Activated T-helper 9 cell treated with anti-CD3 and anti-CD28 coated beads, Interleukin-2, amount 50 U/mL, for 16 hours (primary cell): Measurements from ENCODE around the gene TERC.
"Not testable (repeated sequence)": the region's sequence is repeated elsewhere in the genome, so short reads cannot be mapped to it uniquely, and the experiment has no call there.

Source experiments
- DNase-seq: peaks from one replicate; pipeline ENCODE4 v3.0.0-alpha.2; 2020; ENCODE audit warnings: low read depth

Gene TERC

GRCh38 chr3:169771497-169772304, 6.8 kb upstream of the TERC start:
- DNase-seq = no peak

DNA sequence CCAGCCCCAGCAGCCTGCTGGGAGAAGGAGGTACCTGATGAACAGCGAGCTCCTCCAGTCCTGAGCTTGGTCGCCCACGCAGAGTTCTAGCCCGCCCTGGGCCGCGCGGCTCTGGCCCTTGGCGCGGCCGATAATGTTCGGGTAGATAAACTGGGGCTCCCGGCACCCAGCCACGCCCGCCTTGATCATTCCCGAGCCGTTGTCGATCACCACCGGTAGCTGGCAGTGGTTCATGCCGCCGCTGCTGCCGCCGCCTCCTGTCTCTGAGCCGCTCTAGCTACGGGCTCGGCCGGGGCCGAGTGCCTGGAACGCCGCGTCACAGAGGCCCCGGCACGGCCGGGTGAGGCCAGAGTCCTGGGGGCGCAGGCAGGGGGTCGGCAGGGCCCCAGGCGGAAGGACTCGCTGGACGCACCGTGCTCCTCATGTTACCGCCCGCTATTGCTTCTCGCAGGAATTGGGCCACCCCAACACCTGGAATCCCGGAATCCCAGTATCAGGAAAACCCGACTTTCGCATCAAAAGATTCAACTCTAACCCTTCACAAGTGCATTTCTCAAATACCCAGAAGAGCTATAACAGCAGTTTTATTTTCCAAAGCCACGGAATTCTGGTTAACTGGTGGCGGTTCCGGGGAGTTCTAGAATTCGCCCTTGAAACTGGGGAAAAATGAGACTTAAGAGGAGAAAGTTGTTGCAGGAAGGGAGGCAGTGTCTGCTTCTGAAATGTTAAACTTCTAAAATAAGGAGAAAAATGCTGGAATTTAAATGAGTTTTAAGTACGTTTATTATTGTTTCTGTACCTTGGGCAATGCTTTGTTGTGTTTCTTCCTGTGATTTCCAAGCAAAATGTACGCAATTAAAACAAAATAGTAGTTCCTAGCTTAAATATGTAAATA, 4.7 kb upstream of the TERC start, which contains the start of gene ACTRT3:
ACTRT3 (minus strand) TSS at position 275 of the 895 bp plus-strand sequence; CDS start at position 234, 41 bp downstream.
- DNase-seq = peak; percentile 51

GRCh38 chr3:169764312-169764881, 463 bp downstream of the TERC start:
- DNase-seq = peak; percentile 32

- no peak for DNase-seq
Measured at GRCh38 chr3:169760479-169760878, 4.4 kb downstream of the TERC start.

DNA sequence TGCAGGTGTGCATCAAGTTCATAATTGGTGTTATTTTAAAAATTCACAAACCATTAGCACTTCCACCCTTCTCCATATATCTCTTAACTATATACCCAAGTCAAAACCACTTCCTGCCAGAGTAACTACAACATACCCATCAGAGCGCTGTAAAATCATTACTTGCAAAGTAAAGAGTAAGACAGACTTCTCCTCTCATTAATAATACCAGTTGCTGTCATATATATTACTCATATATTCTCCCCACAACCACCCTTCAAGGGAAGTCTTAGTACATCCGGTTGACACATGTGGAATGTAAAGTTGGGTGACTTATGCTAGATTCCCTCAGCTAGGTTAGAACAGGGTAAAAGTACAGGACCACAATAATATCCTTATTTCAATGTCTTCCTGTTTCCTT, 5.6 kb downstream of the TERC start:
- DNase-seq = no peak

DNA sequence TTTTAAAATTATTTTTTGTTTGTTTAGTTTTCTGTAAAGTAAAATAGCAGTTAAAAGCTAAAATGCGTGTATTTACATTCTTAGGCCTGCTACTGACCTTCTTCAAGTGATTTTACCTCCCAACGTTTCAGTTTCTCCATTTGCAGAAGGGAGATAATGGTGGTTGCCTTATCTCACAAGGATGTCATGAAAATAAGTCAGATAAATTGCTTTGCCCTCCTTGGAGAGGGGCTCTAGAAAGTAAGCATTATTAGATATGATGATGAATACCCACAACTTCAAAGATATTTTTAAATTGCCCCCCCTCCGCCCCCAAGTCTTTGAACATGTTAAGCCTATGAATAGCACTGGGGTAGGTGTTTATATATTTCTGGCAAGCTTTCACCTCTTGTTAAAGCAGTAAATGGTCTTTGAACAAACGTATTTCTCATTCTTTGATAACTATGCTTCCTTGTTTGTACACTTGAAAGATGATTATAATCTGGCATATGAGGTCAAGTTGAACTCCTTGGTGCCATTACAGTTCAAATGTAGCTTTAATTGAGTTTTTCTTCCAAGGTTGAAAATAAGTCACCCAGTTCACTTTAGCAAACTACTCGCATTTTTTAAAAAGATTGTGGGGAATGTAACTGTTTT, 6.4 kb downstream of the TERC start:
- no peak for DNase-seq

DNA sequence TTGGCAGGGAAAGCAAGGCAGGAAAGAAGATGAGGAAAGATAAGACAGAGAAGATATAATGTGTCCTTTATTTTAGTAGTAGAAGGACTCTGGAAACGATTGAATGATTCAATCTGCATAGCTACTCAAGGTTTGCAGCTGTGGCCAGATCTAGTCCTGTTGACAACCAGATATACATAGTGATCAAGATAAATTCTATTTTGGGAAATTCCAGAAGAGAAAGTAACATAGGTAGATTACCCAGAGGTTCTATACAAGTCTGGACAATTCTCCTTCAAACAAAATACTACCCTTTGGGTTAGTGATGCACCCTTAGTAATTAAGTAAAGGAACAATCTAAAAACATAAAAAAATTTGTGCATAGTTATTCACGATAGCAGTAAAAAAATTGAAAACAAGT, 9.4 kb downstream of the TERC start:
- DNase-seq = no peak

DNA sequence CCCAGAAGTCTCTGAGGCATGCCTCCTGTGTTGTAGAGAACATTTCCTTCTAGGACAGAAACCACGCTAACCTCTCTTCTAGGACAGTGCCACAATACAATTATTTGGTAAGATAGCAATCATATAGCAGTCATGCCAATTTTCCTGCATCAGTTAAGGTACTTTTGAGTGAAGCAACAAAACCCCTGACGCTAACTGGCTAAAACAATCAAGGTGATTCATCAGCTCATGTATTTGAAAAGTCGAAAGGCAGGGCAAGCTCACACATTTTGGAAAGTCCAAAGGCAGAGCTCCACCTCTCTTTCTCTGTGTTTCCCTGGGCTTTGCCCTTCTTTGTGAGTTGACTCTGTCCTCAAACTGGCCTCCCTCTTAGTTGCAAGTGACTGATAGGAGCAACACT, 10.1 kb downstream of the TERC start:
- DNase-seq = no peak

GRCh38 chr3:169751875-169752274, 13.0 kb downstream of the TERC start:
- no peak for DNase-seq

DNA sequence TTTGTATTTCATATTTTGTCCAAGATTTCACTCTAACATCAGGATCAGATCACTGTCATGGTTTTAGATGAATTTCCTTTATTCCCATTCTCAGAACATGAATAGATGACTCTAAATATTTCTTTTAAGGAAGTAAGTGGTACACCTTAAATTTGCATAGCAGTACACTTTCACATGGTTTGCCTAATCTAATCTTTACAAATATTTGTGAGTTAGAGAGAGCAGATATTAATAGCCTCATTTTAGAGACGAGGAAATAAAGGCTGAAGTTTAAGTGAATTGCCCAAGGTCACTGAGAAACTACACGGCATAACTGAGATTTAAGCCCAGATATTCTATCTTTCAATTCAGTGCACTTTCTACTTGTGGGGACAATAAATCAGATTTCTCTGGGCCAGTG, 14.2 kb downstream of the TERC start:
- no peak for DNase-seq

DNA sequence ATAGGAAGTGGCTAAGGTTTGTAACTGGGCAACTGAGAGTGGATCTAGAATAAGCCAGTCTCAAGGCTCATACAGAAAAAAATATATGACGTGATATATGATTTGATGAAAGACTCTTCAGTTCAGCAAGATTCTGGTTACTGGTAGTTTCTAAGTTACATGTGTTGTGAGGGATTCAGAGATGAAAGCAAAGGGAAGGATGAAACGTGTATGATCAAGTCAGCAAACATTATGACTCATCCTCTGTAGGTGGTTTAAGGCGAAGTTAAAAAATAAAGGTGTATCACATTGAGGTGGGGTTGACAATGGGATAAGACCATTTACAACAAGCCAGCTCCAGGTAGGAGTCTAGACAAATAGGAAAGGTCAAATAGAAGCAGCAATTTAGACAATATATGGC, 16.2 kb downstream of the TERC start:
- no peak for DNase-seq

- DNase-seq = no peak
Measured at GRCh38 chr3:169746924-169747323, 17.9 kb downstream of the TERC start.

DNA sequence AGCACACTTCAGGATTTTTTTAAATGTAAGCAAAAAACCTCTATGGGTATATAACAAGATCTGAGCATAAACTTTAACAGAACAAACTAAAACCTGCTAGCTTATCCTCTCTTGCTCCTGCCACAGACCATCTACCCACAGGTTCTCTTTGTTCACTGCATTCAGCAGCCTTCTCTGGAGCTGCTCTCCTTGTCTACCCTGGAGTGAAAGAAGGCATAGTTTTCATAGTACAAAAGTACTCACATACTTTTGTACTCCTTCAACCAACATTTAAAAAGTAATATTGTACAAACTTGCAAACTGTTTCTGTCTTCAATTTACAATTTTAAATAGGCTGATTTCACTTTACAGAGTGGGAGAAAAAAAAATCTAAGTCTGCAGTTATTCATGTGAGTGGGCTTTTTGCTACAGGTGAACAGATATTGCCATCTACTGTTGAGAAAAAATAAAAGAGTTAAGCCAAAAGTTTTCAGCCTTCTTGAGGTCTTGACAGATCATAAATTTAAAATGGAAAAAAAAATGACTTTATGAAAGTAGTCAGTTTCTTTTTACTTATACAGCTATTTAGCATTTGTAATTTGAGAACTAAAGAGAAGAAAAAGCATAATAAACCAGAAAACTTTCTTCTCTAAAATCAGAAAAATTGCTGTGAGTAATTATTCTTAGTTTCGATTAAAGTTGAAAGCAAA, 20.4 kb downstream of the TERC start:
- no peak for DNase-seq

- no peak for DNase-seq
Measured at GRCh38 chr3:169739067-169739466, 25.8 kb downstream of the TERC start.

- not testable (repeated sequence) for DNase-seq
Measured at GRCh38 chr3:169731857-169732256, 33.0 kb downstream of the TERC start.

DNA sequence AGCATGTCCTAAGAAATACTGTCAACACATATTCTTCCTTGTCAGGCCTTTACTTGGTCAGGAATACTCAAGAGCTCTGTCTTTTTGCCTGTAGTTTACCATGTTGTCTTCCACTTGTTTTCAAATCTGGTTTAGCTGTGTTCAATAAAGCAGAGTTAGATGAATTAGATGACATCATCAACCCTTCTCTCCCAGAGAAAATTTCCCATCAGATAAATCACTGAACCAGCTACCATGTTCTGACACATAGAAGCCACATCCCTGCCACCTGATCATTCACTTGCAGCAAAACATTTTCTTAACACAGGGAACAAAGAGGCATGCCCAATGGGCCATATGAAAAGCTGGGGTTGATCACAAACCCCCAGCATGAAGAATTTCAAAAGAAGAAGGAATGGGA, 42.1 kb downstream of the TERC start:
- DNase-seq = no peak

- not testable (repeated sequence) for DNase-seq
Measured at GRCh38 chr3:169718415-169718814, 46.4 kb downstream of the TERC start.
